ENCODE results near the gene SDSL.

DNA sequence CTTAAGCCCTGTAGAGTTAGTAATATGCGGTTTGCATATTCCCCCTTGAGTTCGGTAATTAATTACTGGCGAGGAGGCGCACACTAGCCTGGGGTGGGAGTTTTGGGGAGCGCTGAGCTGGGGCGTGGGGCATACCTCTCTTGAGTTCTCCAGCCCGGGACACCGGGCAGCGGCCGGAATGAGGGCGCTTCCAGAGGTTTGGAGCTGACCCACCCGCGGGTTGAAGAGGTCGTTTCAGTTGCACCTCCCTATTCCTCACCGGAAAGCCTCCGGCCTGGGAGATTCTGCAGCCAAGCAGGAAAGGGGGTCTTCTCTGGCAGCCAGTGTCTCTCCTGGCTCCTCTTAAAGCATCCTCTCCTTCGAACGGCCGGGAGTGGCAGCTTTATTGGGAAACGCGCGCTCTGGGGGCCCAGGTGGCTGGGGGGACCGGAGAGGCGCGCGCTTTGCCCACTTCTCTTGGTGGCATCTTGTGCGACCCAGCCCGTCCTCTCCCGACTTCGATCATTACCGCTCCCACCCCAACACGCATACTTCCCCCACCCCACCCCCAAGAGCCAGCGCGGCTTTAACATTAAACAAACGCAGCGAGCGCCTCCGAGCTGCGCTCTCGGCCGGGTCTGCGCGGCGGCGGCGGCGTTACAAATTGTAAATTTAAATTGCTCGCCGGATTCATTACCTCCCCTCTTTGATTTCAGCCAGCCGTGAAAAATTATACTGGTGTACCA is 53.4 kb downstream of the SDSL start:
- TF ChIP-seq, protein P1, sequence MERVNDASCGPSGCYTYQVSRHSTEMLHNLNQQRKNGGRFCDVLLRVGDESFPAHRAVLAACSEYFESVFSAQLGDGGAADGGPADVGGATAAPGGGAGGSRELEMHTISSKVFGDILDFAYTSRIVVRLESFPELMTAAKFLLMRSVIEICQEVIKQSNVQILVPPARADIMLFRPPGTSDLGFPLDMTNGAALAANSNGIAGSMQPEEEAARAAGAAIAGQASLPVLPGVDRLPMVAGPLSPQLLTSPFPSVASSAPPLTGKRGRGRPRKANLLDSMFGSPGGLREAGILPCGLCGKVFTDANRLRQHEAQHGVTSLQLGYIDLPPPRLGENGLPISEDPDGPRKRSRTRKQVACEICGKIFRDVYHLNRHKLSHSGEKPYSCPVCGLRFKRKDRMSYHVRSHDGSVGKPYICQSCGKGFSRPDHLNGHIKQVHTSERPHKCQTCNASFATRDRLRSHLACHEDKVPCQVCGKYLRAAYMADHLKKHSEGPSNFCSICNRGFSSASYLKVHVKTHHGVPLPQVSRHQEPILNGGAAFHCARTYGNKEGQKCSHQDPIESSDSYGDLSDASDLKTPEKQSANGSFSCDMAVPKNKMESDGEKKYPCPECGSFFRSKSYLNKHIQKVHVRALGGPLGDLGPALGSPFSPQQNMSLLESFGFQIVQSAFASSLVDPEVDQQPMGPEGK (CRISPR knock-in tag; IDR thresholded peaks at IDR 0.05; ENCODE audit: borderline replicate concordance), result no peak
- TF ChIP-seq RARB (CRISPR knock-in tag; IDR thresholded peaks at IDR 0.05), result no peak
- TF ChIP-seq ZNF70 (CRISPR knock-in tag; IDR thresholded peaks at IDR 0.05), result no peak
